ENCODE results near the gene ANKRD17.
"Not testable (repeated sequence)": the region's sequence is repeated elsewhere in the genome, so short reads cannot be mapped to it uniquely, and the experiment has no call there.

The ANKRD17 gene

DNA sequence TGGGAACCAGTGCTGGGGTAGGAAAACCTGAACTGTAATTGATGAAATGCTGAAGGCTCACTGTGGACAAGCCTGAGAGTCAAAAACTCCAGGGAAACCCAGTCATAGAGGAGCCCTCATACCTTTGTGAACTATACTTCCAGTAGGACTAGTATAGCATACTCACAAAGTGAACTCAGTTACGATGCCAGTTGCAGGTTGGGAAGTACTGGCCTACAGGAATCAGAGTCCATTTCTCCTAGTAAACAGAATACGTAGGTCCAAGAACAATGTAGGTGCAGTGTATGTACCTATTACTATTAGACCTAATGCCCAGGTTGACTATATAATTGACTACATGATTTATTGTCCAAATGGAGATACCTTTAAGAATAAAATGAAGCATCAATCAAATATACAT, 8.5 kb upstream of the ANKRD17 start:
- Histone ChIP-seq H3K9me3 (ENCODE audit: insufficient read depth, low read depth, low read length) (no peaks in the 10 kb centered on the region), H3K27me3 (ENCODE audit: insufficient read depth, low read length) (no peaks in the 10 kb centered on the region), H3K27ac (ENCODE audit: low read depth, low read length) (no peak overlapping the region), H3K4me1 (ENCODE audit: insufficient read depth, low read length) (peaks cover 7% of the 10 kb centered on the region; the same call in 1 of the 2 replicates), H3K36me3 (ENCODE audit: insufficient read depth, low read length) (no peaks in the 10 kb centered on the region), H3K9ac (ENCODE audit: low read depth, low read length) (no peak overlapping the region), H3K4me3 (ENCODE audit: low read length) (no peak overlapping the region)
- WGBS = 92% methylated on average over 2 of the region's 2 CpGs

DNA sequence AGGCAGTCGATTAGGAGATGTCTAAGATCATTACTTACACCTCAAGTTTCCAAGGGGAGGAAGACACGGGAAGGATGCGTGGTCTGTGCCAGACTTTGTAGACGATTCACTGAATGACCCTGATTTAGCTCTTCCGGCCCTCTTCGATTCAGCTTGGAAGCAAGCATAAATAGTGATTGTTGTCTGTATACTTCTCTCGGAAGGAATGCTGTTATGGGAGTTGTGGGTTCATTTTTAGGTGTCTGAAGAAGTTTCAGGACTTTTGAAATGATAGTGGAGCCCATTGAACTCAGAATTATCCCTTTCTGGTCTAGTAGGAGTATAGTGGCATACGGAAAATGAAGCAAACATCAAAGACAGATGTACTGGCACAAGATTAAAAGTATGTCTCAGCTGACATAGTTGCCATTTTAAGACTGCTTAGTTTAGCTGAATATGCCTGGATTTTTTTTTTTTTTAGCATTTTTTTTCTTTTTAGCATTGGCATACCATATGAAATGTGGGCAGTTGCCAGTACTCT, 1.0 kb upstream of the ANKRD17 start:
- Histone ChIP-seq H3K4me1 (ENCODE audit: insufficient read depth, low read length) (peaks cover 17% of the 10 kb centered on the region), H3K27me3 (ENCODE audit: insufficient read depth, low read length) (no peaks in the 10 kb centered on the region), H3K9ac (ENCODE audit: low read depth, low read length) (peak overlapping the region; percentile 96), H3K9me3 (ENCODE audit: insufficient read depth, low read depth, low read length) (no peaks in the 10 kb centered on the region), H3K4me3 (ENCODE audit: low read length) (peak overlapping the region; percentile 91), H3K36me3 (ENCODE audit: insufficient read depth, low read length) (peaks cover 19% of the 10 kb centered on the region), H3K27ac (ENCODE audit: low read depth, low read length) (peak overlapping the region; percentile 98)
- WGBS = 5% methylated on average over 8 of the region's 8 CpGs

DNA sequence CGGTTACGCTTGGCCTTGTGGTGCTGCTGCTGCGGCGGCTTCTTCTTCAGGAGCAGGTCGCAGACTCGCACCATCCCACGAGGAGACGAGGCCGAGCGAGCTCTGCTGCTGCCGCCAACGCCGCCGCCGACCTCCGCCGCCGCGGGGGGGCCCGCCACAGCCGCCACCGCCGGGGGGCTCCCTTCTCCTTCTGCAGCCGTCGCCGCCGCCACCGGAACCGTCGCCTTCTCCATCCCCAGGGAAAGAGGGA, 237 bp downstream of the ANKRD17 start:
- H3K27me3 ChIP-seq (ENCODE audit: insufficient read depth, low read length) = no peaks in the 10 kb centered on the region
- no peaks in the 10 kb centered on the region for H3K9me3 ChIP-seq (ENCODE audit: insufficient read depth, low read depth, low read length)
- peaks cover 28% of the 10 kb centered on the region for H3K36me3 ChIP-seq (ENCODE audit: insufficient read depth, low read length)
- peak overlapping the region; percentile 91 for H3K4me3 ChIP-seq (ENCODE audit: low read length)
- peak overlapping the region; percentile 98 for H3K27ac ChIP-seq (ENCODE audit: low read depth, low read length)
- H3K9ac ChIP-seq (ENCODE audit: low read depth, low read length) = peak overlapping the region; percentile 96
- H3K4me1 ChIP-seq (ENCODE audit: insufficient read depth, low read length) = peaks cover 17% of the 10 kb centered on the region
- under 1% methylated on average over 30 of the region's 30 CpGs for WGBS

DNA sequence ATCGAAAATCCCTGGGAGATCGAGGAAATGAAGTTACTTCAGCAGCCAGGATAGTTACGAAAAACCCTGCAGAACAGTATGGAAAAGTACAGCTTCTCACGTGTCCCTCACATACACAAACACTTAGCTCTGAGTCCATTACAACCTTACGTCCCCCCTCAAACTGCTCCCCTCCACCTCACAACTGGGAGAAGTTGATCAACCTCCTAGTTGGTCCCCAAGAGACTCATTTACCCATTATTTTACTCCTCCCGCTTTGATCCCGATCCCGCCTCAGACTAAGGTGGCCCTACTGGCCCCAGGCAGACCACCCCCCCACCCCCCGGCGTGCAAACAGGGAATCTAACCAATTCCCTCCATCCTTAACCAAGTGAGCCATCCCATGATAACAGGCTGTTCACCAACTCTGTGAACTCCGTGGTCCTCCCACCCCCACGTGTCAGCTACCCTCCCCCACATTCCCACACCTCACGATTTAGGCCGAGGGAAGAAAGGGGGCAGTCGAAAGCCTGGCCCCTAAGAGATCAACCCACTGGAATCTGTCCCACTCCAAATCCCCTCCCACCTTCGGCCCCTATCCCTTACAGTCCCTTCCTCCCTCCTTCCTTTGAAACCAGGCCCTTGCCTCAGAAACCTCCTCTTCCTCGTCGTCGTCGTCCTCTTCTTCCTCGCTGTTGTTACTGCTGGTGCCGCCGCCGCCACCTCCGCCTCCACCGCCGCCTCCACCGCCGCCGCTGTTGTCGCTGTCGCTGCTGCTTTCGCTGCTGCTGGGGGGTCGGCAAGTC, 755 bp downstream of the ANKRD17 start:
- H3K27me3 ChIP-seq (ENCODE audit: insufficient read depth, low read length) = no peaks in the 10 kb centered on the region
- peak overlapping the region; percentile 96 for H3K9ac ChIP-seq (ENCODE audit: low read depth, low read length)
- no peaks in the 10 kb centered on the region for H3K9me3 ChIP-seq (ENCODE audit: insufficient read depth, low read depth, low read length)
- peak overlapping the region; percentile 98 for H3K27ac ChIP-seq (ENCODE audit: low read depth, low read length)
- under 1% methylated on average over 32 of the region's 34 CpGs for WGBS
- H3K4me1 ChIP-seq (ENCODE audit: insufficient read depth, low read length) = peaks cover 17% of the 10 kb centered on the region
- H3K4me3 ChIP-seq (ENCODE audit: low read length) = peak overlapping the region; percentile 91
- peaks cover 33% of the 10 kb centered on the region for H3K36me3 ChIP-seq (ENCODE audit: insufficient read depth, low read length)

DNA sequence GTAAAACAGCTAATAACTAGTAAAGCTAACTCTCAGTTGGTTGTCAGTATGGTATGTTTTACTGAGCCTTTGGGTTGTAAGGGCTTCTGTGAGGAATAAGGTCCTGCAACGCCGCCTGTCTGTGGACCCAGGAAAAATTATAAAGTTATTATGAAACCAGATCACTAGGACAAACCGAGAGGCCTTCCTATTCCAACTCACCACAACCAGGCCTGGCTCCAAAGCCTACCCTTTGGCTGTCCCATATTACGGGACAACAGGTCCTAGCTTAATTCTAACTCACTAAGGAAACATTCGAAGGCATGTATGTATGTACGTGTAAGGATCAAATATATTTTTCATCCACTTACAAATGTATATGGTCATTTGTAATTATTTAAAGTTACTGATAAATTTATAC, 1.4 kb downstream of the ANKRD17 start:
- Histone ChIP-seq H3K4me1 (ENCODE audit: insufficient read depth, low read length) (peaks cover 17% of the 10 kb centered on the region), H3K27me3 (ENCODE audit: insufficient read depth, low read length) (no peaks in the 10 kb centered on the region), H3K36me3 (ENCODE audit: insufficient read depth, low read length) (peaks cover 40% of the 10 kb centered on the region), H3K27ac (ENCODE audit: low read depth, low read length) (no peak overlapping the region), H3K9ac (ENCODE audit: low read depth, low read length) (peak overlapping the region; percentile 96), H3K9me3 (ENCODE audit: insufficient read depth, low read depth, low read length) (no peaks in the 10 kb centered on the region), H3K4me3 (ENCODE audit: low read length) (peak overlapping the region; percentile 91)
- 4% methylated on average over 3 of the region's 6 CpGs for WGBS

DNA sequence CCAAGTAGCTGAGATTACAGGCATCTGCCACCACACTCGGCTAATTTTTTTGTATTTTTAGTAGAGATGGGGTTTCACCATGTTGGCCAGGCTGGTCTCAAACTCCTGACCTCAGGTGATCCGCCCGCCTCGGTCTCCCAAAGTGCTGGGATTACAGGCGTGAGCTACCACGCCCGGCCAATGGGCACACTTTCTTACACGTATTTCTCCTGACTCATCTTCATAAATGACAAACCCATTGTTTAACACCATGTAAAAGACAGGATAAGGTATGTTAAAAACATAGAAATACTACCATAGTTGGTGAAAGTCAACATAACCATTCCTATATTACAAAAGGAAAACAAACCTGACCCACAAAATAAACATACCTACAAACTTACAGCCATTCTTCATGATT, 2.8 kb downstream of the ANKRD17 start:
- 95% methylated on average over 7 of the region's 8 CpGs for WGBS
- H3K27ac ChIP-seq (ENCODE audit: low read depth, low read length); H3K9me3 ChIP-seq (ENCODE audit: insufficient read depth, low read depth, low read length); H3K9ac ChIP-seq (ENCODE audit: low read depth, low read length); H3K27me3 ChIP-seq (ENCODE audit: insufficient read depth, low read length): not testable (repeated sequence)
- peak overlapping the region; percentile 91; the same call in 1 of the 2 replicates for H3K4me3 ChIP-seq (ENCODE audit: low read length)
- H3K4me1 ChIP-seq (ENCODE audit: insufficient read depth, low read length) = peaks cover 17% of the 10 kb centered on the region
- peaks cover 46% of the 10 kb centered on the region for H3K36me3 ChIP-seq (ENCODE audit: insufficient read depth, low read length)

DNA sequence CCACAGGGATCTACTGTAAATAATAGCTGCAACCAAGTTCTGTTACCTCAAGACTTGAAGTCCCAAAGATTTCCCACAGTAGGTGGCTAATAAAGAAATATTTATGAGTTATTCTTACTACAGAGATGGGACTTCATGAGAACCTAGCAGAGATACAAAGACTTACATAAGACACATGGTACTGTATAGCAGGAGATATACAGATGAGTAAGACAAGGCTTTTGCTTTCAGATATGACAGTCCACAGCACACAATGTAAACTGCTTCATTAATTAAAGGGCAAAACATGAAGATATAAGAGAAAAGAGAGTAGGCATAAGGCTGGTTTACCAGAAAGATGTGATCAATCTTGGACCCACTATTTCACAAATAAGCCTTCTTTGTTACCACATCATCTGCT, 6.6 kb downstream of the ANKRD17 start:
- no peak overlapping the region for H3K4me3 ChIP-seq (ENCODE audit: low read length)
- no peak overlapping the region for H3K9ac ChIP-seq (ENCODE audit: low read depth, low read length)
- no peaks in the 10 kb centered on the region for H3K9me3 ChIP-seq (ENCODE audit: insufficient read depth, low read depth, low read length)

DNA sequence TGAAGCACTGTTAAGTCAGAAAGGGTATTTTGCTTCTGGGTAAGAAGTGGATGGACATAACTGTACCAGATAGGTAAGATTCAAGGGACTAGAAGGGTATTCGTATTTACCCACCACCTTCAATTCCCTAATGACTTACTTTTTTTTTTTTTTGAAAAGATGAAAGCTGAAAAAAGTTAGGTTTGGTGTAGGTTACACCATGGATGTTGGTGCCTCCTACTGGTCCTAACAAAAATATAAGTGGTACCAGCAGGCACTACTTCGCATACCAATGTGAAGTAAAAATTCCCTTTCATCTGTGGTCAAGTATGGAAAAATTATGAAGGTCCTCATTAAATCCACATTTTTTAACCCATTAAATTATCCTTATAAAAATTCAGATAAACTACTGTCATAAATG, 7.2 kb downstream of the ANKRD17 start:
- H3K9ac ChIP-seq (ENCODE audit: low read depth, low read length) = no peak overlapping the region
- H3K27me3 ChIP-seq (ENCODE audit: insufficient read depth, low read length) = no peaks in the 10 kb centered on the region
- H3K27ac ChIP-seq (ENCODE audit: low read depth, low read length) = no peak overlapping the region
- H3K9me3 ChIP-seq (ENCODE audit: insufficient read depth, low read depth, low read length) = no peaks in the 10 kb centered on the region
- H3K36me3 ChIP-seq (ENCODE audit: insufficient read depth, low read length) = peaks cover 49% of the 10 kb centered on the region
- H3K4me3 ChIP-seq (ENCODE audit: low read length) = no peak overlapping the region
- no CpG with 5 or more reads among the region's 2 CpGs for WGBS
- H3K4me1 ChIP-seq (ENCODE audit: insufficient read depth, low read length) = peaks cover 6% of the 10 kb centered on the region

More for the DNA sequence above, 6.6 kb downstream of the ANKRD17 start:
- Histone ChIP-seq H3K27me3 (ENCODE audit: insufficient read depth, low read length) (no peaks in the 10 kb centered on the region), H3K4me1 (ENCODE audit: insufficient read depth, low read length) (peaks cover 10% of the 10 kb centered on the region), H3K36me3 (ENCODE audit: insufficient read depth, low read length) (peaks cover 54% of the 10 kb centered on the region), H3K27ac (ENCODE audit: low read depth, low read length) (no peak overlapping the region)

DNA sequence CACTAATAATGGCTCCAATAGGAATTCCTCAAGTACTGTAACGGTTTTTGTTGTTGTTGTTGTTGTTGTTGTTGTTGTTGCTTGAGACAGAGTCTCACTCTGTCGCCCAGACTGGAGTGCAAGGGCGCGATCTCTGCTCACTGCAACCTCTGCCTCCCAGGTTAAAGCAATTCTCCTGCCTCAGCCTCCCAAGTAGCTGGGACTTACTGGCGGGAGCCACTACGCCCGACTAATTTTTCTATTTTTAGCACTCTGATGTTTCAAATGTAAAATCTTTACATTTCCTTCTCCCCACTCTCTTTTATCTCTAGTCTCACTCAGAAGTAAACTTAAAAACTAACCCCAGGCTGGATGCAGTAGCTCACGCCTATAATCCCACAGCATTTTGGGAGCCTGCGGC, 8.0 kb downstream of the ANKRD17 start:
- Histone ChIP-seq H3K9ac (ENCODE audit: low read depth, low read length) (no peak overlapping the region), H3K4me3 (ENCODE audit: low read length) (no peak overlapping the region), H3K9me3 (ENCODE audit: insufficient read depth, low read depth, low read length) (no peaks in the 10 kb centered on the region), H3K36me3 (ENCODE audit: insufficient read depth, low read length) (peaks cover 43% of the 10 kb centered on the region), H3K27ac (ENCODE audit: low read depth, low read length) (no peak overlapping the region), H3K27me3 (ENCODE audit: insufficient read depth, low read length) (no peaks in the 10 kb centered on the region), H3K4me1 (ENCODE audit: insufficient read depth, low read length) (peaks cover 9% of the 10 kb centered on the region; the same call in 1 of the 2 replicates)
- 94% methylated on average over 9 of the region's 9 CpGs for WGBS

DNA sequence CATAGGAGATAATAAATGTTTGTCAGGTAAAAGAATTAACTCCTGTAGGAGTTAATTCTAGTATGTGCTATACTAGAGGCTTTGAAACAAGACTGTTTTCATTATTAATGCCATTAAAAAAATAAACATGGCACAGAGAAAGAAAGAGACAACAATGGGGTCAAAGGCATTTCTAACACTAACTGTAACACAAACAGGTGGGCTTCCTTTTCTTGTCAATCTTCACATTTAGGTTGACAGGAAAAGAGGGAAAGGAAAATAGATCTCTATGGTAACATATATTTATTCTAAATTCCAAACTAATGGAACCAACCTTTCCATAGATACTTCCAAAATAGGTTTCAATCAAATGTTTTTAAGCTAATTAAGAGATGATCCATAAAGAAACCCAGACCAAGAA, 9.8 kb downstream of the ANKRD17 start:
- no peak overlapping the region for H3K27ac ChIP-seq (ENCODE audit: low read depth, low read length)
- no peak overlapping the region for H3K4me3 ChIP-seq (ENCODE audit: low read length)
- H3K9me3 ChIP-seq (ENCODE audit: insufficient read depth, low read depth, low read length) = no peaks in the 10 kb centered on the region
- no peaks in the 10 kb centered on the region for H3K27me3 ChIP-seq (ENCODE audit: insufficient read depth, low read length)
- no peak overlapping the region for H3K9ac ChIP-seq (ENCODE audit: low read depth, low read length)
- peaks cover 13% of the 10 kb centered on the region; the same call in 1 of the 2 replicates for H3K4me1 ChIP-seq (ENCODE audit: insufficient read depth, low read length)
- peaks cover 35% of the 10 kb centered on the region for H3K36me3 ChIP-seq (ENCODE audit: insufficient read depth, low read length)

DNA sequence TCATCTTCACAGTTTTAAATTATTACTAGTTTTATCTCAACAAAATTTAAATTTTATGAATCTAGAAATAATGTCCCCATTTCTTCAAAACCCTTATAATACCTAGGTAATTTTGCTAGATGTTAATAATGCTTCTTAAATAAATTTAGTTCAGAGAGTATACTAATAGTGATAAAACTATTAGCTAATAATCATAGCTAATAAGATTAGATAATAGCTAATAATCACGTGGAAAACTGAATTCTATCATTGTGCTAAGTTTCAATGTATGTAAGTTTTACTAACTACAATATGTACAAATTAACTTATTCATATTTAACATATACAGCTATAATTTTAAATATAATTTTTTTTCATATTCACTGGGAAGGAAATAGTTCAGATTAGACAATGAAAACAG, 10.2 kb downstream of the ANKRD17 start:
- Histone ChIP-seq H3K4me1 (ENCODE audit: insufficient read depth, low read length) (peaks cover 13% of the 10 kb centered on the region; the same call in 1 of the 2 replicates), H3K36me3 (ENCODE audit: insufficient read depth, low read length) (peaks cover 31% of the 10 kb centered on the region), H3K9me3 (ENCODE audit: insufficient read depth, low read depth, low read length) (no peaks in the 10 kb centered on the region), H3K4me3 (ENCODE audit: low read length) (no peak overlapping the region), H3K27ac (ENCODE audit: low read depth, low read length) (no peak overlapping the region), H3K9ac (ENCODE audit: low read depth, low read length) (no peak overlapping the region), H3K27me3 (ENCODE audit: insufficient read depth, low read length) (no peaks in the 10 kb centered on the region)
- no CpG with 5 or more reads among the region's 1 CpG for WGBS

DNA sequence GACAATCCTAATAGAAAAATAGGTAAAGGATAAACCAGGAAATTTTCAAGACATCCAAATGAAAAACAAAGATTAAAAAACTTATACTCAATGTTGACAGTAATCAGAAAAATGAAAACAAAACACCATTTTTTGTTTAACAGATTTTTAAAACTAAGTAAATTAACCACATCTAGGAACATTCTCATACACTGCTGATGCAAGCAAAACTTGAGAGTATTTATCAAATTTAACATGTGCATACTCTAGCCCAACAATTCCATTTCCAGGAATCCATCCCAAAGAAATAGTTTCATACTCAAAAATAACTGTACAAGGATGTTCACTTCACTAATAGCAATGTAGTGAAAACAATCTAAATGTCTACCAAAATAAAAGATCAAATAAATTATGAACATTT, 11.5 kb downstream of the ANKRD17 start:
- H3K4me1 ChIP-seq (ENCODE audit: insufficient read depth, low read length) = peaks cover 13% of the 10 kb centered on the region; the same call in 1 of the 2 replicates
- H3K27ac ChIP-seq (ENCODE audit: low read depth, low read length) = no peak overlapping the region
- H3K9ac ChIP-seq (ENCODE audit: low read depth, low read length) = no peak overlapping the region
- no peaks in the 10 kb centered on the region for H3K27me3 ChIP-seq (ENCODE audit: insufficient read depth, low read length)
- peaks cover 18% of the 10 kb centered on the region; the same call in 1 of the 2 replicates for H3K36me3 ChIP-seq (ENCODE audit: insufficient read depth, low read length)
- H3K4me3 ChIP-seq (ENCODE audit: low read length) = no peak overlapping the region
- no peaks in the 10 kb centered on the region for H3K9me3 ChIP-seq (ENCODE audit: insufficient read depth, low read depth, low read length)

Data from HUES64 (cell line).